SK-N-SH treated with all-trans-retinoic acid at 6 μM for 48 hours (cell line): ENCODE results near the gene CDKN2D.

Experiments used
- ATAC-seq: fragments of 200-7000 bp; cut with Tn5 transposase; 3 replicates; pipeline ENCODE4 v1.9.1; 2020; ENCODE audit warnings: mild to moderate bottlenecking, moderate library complexity
- ARNTL ChIP-seq: fragments of 450-650 bp; formaldehyde crosslinking; IDR thresholded peaks from 2 replicates; pipeline ENCODE4 v1.5.0; 2020; ENCODE audit warnings: low read depth, mild to moderate bottlenecking, moderate library complexity, borderline replicate concordance
- BACH2 ChIP-seq: fragments of 250-450 bp; sonication (Bioruptor Pico); IDR thresholded peaks from 2 replicates; pipeline ENCODE4 v1.9.0; 2021; ENCODE audit warnings: mild to moderate bottlenecking, borderline replicate concordance
- CSDC2 ChIP-seq: fragments of 250-450 bp; sonication (Bioruptor Pico); IDR thresholded peaks from 2 replicates; pipeline ENCODE4 v1.5.0; 2020; ENCODE audit warnings: mild to moderate bottlenecking, moderate library complexity
- CSRNP3 ChIP-seq: fragments of 250-450 bp; sonication (Bioruptor Pico); IDR thresholded peaks from 2 replicates; pipeline ENCODE4 v1.5.1; 2021; ENCODE audit warnings: mild to moderate bottlenecking, moderate library complexity
- ESRRG ChIP-seq: fragments of 250-450 bp; sonication (Bioruptor Pico); IDR thresholded peaks from 2 replicates; pipeline ENCODE4 v1.6.1; 2021; ENCODE audit warnings: mild to moderate bottlenecking
- GLIS3 ChIP-seq: fragments of 250-450 bp; sonication (Bioruptor Pico); IDR thresholded peaks from 2 replicates; pipeline ENCODE4 v1.5.0; 2020; ENCODE audit warnings: mild to moderate bottlenecking, moderate library complexity
- ISL1 ChIP-seq: fragments of 250-450 bp; sonication (Bioruptor Pico); IDR thresholded peaks from 2 replicates; pipeline ENCODE4 v2.1.2; 2022; ENCODE audit warnings: mild to moderate bottlenecking, moderate library complexity
- OSR1 ChIP-seq: fragments of 250-450 bp; sonication (Bioruptor Pico); IDR thresholded peaks from 2 replicates; pipeline ENCODE4 v1.8.0; 2022; ENCODE audit warnings: moderate library complexity, mild to moderate bottlenecking, inconsistent platforms
- PATZ1 ChIP-seq: fragments of 250-450 bp; sonication (Bioruptor Pico); IDR thresholded peaks from 2 replicates; pipeline ENCODE4 v1.8.0; 2020; ENCODE audit warnings: mild to moderate bottlenecking, moderate library complexity, borderline replicate concordance
- POU6F1 ChIP-seq: fragments of 250-450 bp; sonication (Bioruptor Pico); IDR thresholded peaks from 2 replicates; pipeline ENCODE4 v1.8.0; 2021; ENCODE audit warnings: low read depth, mild to moderate bottlenecking, moderate library complexity, borderline replicate concordance
- PPARA ChIP-seq: fragments of 250-450 bp; sonication (Bioruptor Pico); IDR thresholded peaks from 2 replicates; pipeline ENCODE4 v1.5.0; 2020; ENCODE audit warnings: mild to moderate bottlenecking, borderline replicate concordance
- RARB ChIP-seq: fragments of 250-450 bp; sonication (Bioruptor Pico); IDR thresholded peaks from 2 replicates; pipeline ENCODE4 v1.8.0; 2021; ENCODE audit warnings: mild to moderate bottlenecking, moderate library complexity
- TCF4 ChIP-seq: fragments of 250-450 bp; sonication (Bioruptor Pico); IDR thresholded peaks from 2 replicates; pipeline ENCODE4 v1.8.0; 2021; ENCODE audit warnings: mild to moderate bottlenecking, moderate library complexity, borderline replicate concordance
- TOX ChIP-seq: fragments of 250-450 bp; sonication (Bioruptor Pico); IDR thresholded peaks from 2 replicates; pipeline ENCODE4 v1.8.0; 2021; ENCODE audit warnings: mild to moderate bottlenecking, moderate library complexity, borderline replicate concordance
- TSHZ2 ChIP-seq: fragments of 250-450 bp; sonication (Bioruptor Pico); IDR thresholded peaks from 2 replicates; pipeline ENCODE4 v1.5.0; 2020; ENCODE audit warnings: mild to moderate bottlenecking, moderate library complexity
- ZC3H10 ChIP-seq: fragments of 250-450 bp; sonication (Bioruptor Pico); IDR thresholded peaks from 2 replicates; pipeline ENCODE4 v1.5.1; 2021; ENCODE audit warnings: mild to moderate bottlenecking, moderate library complexity
- ZFP30 ChIP-seq: fragments of 450-650 bp; formaldehyde crosslinking; IDR thresholded peaks from 2 replicates; pipeline ENCODE4 v1.5.0; 2022; ENCODE audit warnings: mild to moderate bottlenecking, moderate library complexity
- ZNF565 ChIP-seq: fragments of 450-650 bp; formaldehyde crosslinking; conservative IDR thresholded peaks from 2 replicates; pipeline ENCODE4 v1.5.0; 2020; ENCODE audit warnings: low read depth, mild to moderate bottlenecking, moderate library complexity
- ZNF70 ChIP-seq: fragments of 450-650 bp; formaldehyde crosslinking; IDR thresholded peaks from 2 replicates; pipeline ENCODE4 v1.5.0; 2020; ENCODE audit warnings: mild to moderate bottlenecking, moderate library complexity
- ZNF8 ChIP-seq: fragments of 450-650 bp; formaldehyde crosslinking; IDR thresholded peaks from 2 replicates; pipeline ENCODE4 v1.5.0; 2020; ENCODE audit warnings: mild to moderate bottlenecking, moderate library complexity

Gene CDKN2D

GRCh38 chr19:10554760-10555609 is 13.8 kb downstream of the CDKN2D start:
- TF ChIP-seq BACH2 (no peak), ZFP30 (CRISPR knock-in tag) (no peak), ISL1 (no peak), TOX (CRISPR knock-in tag) (no peak), GLIS3 (CRISPR knock-in tag) (no peak), CSRNP3 (no peak), ZC3H10 (CRISPR knock-in tag) (no peak), PPARA (CRISPR knock-in tag) (no peak), ZNF8 (CRISPR knock-in tag) (no peak), ZNF565 (CRISPR knock-in tag) (no peak), PATZ1 (CRISPR knock-in tag) (no peak), TCF4 (CRISPR knock-in tag) (no peak), ESRRG (CRISPR knock-in tag) (no peak), OSR1 (CRISPR knock-in tag) (no peak), TSHZ2 (no peak), RARB (CRISPR knock-in tag) (no peak), CSDC2 (CRISPR knock-in tag) (no peak), POU6F1 (CRISPR knock-in tag) (no peak)
- 0 out of 3 replicates have a peak, but pooled peaks have one; percentile 14 for ATAC-seq

GRCh38 chr19:10553943-10554381 is 14.8 kb downstream of the CDKN2D start:
- no peak for ATAC-seq
- TF ChIP-seq BACH2: no peak
- TF ChIP-seq TCF4 (CRISPR knock-in tag): no peak
- TF ChIP-seq POU6F1 (CRISPR knock-in tag): no peak
- TF ChIP-seq ZFP30 (CRISPR knock-in tag): no peak
- no peak for TF ChIP-seq ARNTL (CRISPR knock-in tag)
- TF ChIP-seq GLIS3 (CRISPR knock-in tag): no peak
- no peak for TF ChIP-seq ZNF8 (CRISPR knock-in tag)
- no peak for TF ChIP-seq ISL1
- TF ChIP-seq ESRRG (CRISPR knock-in tag): no peak
- TF ChIP-seq ZNF70 (CRISPR knock-in tag): no peak
- no peak for TF ChIP-seq PPARA (CRISPR knock-in tag)
- TF ChIP-seq, all 23 proteins: peak for 0
